ENCODE measurements around the gene FUT6.

- TF ChIP-seq ZNF274 (IDR thresholded peaks at IDR 0.05; ENCODE audit: low read depth, low read length): no peak
- TF ChIP-seq YY1 (IDR thresholded peaks at IDR 0.05; ENCODE audit: insufficient read depth, insufficient read length): no peak
- TF ChIP-seq SUZ12 (IDR thresholded peaks at IDR 0.05; ENCODE audit: extremely low read depth, insufficient read depth, insufficient read length): no peak
Observed at GRCh38 chr19:5844456-5845433, 5.2 kb upstream of the FUT6 start.
